ENCODE results near the gene ITGA6.

Gene ITGA6

GRCh38 chr2:172442072-172442895, 14.9 kb downstream of the ITGA6 start:
- DNase-seq (ENCODE audit: low spot score): peak; percentile 99

- DNase-seq (ENCODE audit: low spot score): no peak
These were observed 18.5 kb downstream of the ITGA6 start for GRCh38 chr2:172445851-172446250.

GRCh38 chr2:172446474-172447063, 19.2 kb downstream of the ITGA6 start:
- DNase-seq (ENCODE audit: low spot score): no peak

- no peak for DNase-seq (ENCODE audit: low spot score)
These were observed 20.6 kb downstream of the ITGA6 start for GRCh38 chr2:172447811-172448493.

- peak; percentile 90 for DNase-seq (ENCODE audit: low spot score)
These were observed 21.3 kb downstream of the ITGA6 start for GRCh38 chr2:172448544-172449267.

GRCh38 chr2:172449911-172450550, 22.6 kb downstream of the ITGA6 start:
- peak; percentile 85 for DNase-seq (ENCODE audit: low spot score)

GRCh38 chr2:172451923-172452322, 24.5 kb downstream of the ITGA6 start:
- DNase-seq (ENCODE audit: low spot score): no peak

GRCh38 chr2:172452845-172453244, 25.5 kb downstream of the ITGA6 start:
- no peak for DNase-seq (ENCODE audit: low spot score)

GRCh38 chr2:172454404-172455120, 27.2 kb downstream of the ITGA6 start:
- no peak for DNase-seq (ENCODE audit: low spot score)

- no peak for DNase-seq (ENCODE audit: low spot score)
These were observed 27.7 kb downstream of the ITGA6 start for GRCh38 chr2:172455121-172455515.

GRCh38 chr2:172456002-172456401, 28.6 kb downstream of the ITGA6 start:
- peak; percentile 70 for DNase-seq (ENCODE audit: low spot score)

GRCh38 chr2:172457536-172457935, 30.1 kb downstream of the ITGA6 start:
- DNase-seq (ENCODE audit: low spot score): no peak

- DNase-seq (ENCODE audit: low spot score): no peak
These were observed 31.3 kb downstream of the ITGA6 start for GRCh38 chr2:172458561-172459124.

GRCh38 chr2:172460780-172461201, 33.4 kb downstream of the ITGA6 start:
- DNase-seq (ENCODE audit: low spot score): no peak

GRCh38 chr2:172461591-172462372, 34.4 kb downstream of the ITGA6 start:
- DNase-seq (ENCODE audit: low spot score): peak; percentile 76

- no peak for DNase-seq (ENCODE audit: low spot score)
These were observed 35.0 kb downstream of the ITGA6 start for GRCh38 chr2:172462373-172462848.

- peak; percentile 78 for DNase-seq (ENCODE audit: low spot score)
These were observed 35.5 kb downstream of the ITGA6 start for GRCh38 chr2:172462849-172463381.

- peak; percentile 63 for DNase-seq (ENCODE audit: low spot score)
These were observed 37.2 kb downstream of the ITGA6 start for GRCh38 chr2:172464400-172465129.
